ENCODE measurements around the gene FHIT. TPM values are rescaled to one million over a fixed set of nuclear protein-coding genes. Genes with fewer than 3 reads are reported as not detected.

Gene FHIT
- total and polyA plus RNA-seq, 10 of the 15 experiments (the other 5 are each of a cell fraction or from before 2014, with no cell fraction given) = 4.2 to 14.9 (median 9.4) TPM

GRCh38 chr3:60461267-60461666 is 790.0 kb downstream of the FHIT start:
- Histone ChIP-seq H3K79me2 (ENCODE audit: control insufficient read depth, insufficient read depth, low read length) (no peaks in the 10 kb centered on the region), H4K20me1 (ENCODE audit: control insufficient read depth, insufficient read depth) (no peaks in the 10 kb centered on the region), H3K4me1 (ENCODE audit: control insufficient read depth, insufficient read depth, low read length) (no peaks in the 10 kb centered on the region), H3K9ac (ENCODE audit: control insufficient read depth, insufficient read depth, low read length) (no peak overlapping the region), H3K27me3 (replicated peaks in 1 of 2; ENCODE audit: control insufficient read depth in 2 of 2, insufficient read depth in 2 of 2, low read length in 1 of 2) (no peaks in the 10 kb centered on the region), H3K36me3 (ENCODE audit: control insufficient read depth in 2 of 2, insufficient read depth in 2 of 2, low read length in 1 of 2) (no peaks in the 10 kb centered on the region), H3K4me2 (ENCODE audit: control insufficient read depth, insufficient read depth) (no peak overlapping the region), H3K4me3 (no peak overlapping the region), H3K27ac (ENCODE audit: control insufficient read depth, insufficient read depth) (no peak overlapping the region), H2AFZ (ENCODE audit: control insufficient read depth, low read depth, low read length) (no peak overlapping the region), H3K9me3 (replicated peaks; ENCODE audit: control insufficient read depth, insufficient read depth, low read length) (no peaks in the 10 kb centered on the region)
- ChIA-PET CTCF (no interaction called here), SMC1A (ENCODE audit: uncharacterized antibody, unreplicated experiment) (no interaction called here), POLR2A (no interaction called here), RAD21 (ENCODE audit: unreplicated experiment) (no interaction called here)
- no peak for ATAC-seq
- intact Hi-C loops (cut with micrococcal nuclease; ENCODE audit: unreplicated experiment) (no loop called here), in situ Hi-C loops (cut with MboI) (no loop called here)
- FAIRE-seq = no peak
- no TSS peak for BruUV-seq (replicated peaks)
- DNase-seq (ENCODE audit: low read depth, low spot score) = no peak
- 68% methylated on average over 4 of the region's 4 CpGs for WGBS (ENCODE audit: insufficient coverage, insufficient replicate concordance, low lambda C conversion rate, missing lambda C conversion rate)
- no peak for TF ChIP-seq E2F4 (IDR thresholded peaks at IDR 0.05; ENCODE audit: low read depth, low read length)
- no peak for TF ChIP-seq CTCF (IDR thresholded peaks at IDR 0.05 in 2 of 3, conservative IDR thresholded peaks at IDR 0.05 in 1 of 3; ENCODE audit: control insufficient read depth in 2 of 3, extremely low read depth in 1 of 3, insufficient read depth in 1 of 3, low read depth in 3 of 3, low read length in 3 of 3)
- no peak for TF ChIP-seq KAT2A (conservative IDR thresholded peaks at IDR 0.05; ENCODE audit: control insufficient read depth, low read depth, low read length)

DNA sequence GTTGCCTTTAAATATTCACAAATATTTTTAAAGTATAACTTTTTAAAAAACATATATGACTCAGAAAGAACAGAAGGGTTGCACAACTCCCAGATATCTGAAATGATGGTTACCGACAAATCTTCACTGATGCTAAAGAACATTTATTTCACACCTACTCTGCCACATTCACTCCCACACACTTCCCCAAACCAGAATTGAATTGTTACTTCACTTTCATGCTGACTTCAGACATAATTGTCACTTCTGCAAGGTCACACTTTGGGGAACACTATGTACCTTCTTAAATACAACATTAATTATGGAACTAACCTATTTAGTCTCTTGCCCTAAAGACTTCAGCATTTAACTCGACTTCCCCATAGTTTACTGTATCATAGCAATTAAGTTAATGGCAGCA is 795.1 kb downstream of the FHIT start:
- Histone ChIP-seq H3K27me3 (replicated peaks in 1 of 2; ENCODE audit: control insufficient read depth in 2 of 2, insufficient read depth in 2 of 2, low read length in 1 of 2) (no peaks in the 10 kb centered on the region), H3K79me2 (ENCODE audit: control insufficient read depth, insufficient read depth, low read length) (no peaks in the 10 kb centered on the region), H4K20me1 (ENCODE audit: control insufficient read depth, insufficient read depth) (no peaks in the 10 kb centered on the region), H3K4me2 (ENCODE audit: control insufficient read depth, insufficient read depth) (no peak overlapping the region), H3K27ac (ENCODE audit: control insufficient read depth, insufficient read depth) (no peak overlapping the region), H3K4me1 (ENCODE audit: control insufficient read depth, insufficient read depth, low read length) (no peaks in the 10 kb centered on the region), H3K9ac (ENCODE audit: control insufficient read depth, insufficient read depth, low read length) (no peak overlapping the region), H3K9me3 (replicated peaks; ENCODE audit: control insufficient read depth, insufficient read depth, low read length) (no peaks in the 10 kb centered on the region), H2AFZ (ENCODE audit: control insufficient read depth, low read depth, low read length) (no peak overlapping the region), H3K4me3 (no peak overlapping the region), H3K36me3 (ENCODE audit: control insufficient read depth in 2 of 2, insufficient read depth in 2 of 2, low read length in 1 of 2) (no peaks in the 10 kb centered on the region)
- WGBS (ENCODE audit: insufficient coverage, insufficient replicate concordance, low lambda C conversion rate, missing lambda C conversion rate) = 4% methylated on average over 2 of the region's 2 CpGs
- intact Hi-C loops (cut with micrococcal nuclease; ENCODE audit: unreplicated experiment) = no loop called here
- in situ Hi-C loops (cut with MboI) = no loop called here
- no TSS peak for BruUV-seq (replicated peaks)
- DNase-seq (ENCODE audit: low read depth, low spot score) (no peak), FAIRE-seq (no peak), ATAC-seq (peak; percentile 69)
- ChIA-PET POLR2A (no interaction called here), SMC1A (ENCODE audit: uncharacterized antibody, unreplicated experiment) (no interaction called here), CTCF (interaction anchor here (1.1 kb wide), 1 partner anchor 9 kb away, joined by 3 read pairs; no protein-coding TSS in a partner anchor), RAD21 (ENCODE audit: unreplicated experiment) (no interaction called here)
- TF ChIP-seq, protein P1, sequence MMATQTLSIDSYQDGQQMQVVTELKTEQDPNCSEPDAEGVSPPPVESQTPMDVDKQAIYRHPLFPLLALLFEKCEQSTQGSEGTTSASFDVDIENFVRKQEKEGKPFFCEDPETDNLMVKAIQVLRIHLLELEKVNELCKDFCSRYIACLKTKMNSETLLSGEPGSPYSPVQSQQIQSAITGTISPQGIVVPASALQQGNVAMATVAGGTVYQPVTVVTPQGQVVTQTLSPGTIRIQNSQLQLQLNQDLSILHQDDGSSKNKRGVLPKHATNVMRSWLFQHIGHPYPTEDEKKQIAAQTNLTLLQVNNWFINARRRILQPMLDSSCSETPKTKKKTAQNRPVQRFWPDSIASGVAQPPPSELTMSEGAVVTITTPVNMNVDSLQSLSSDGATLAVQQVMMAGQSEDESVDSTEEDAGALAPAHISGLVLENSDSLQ (IDR thresholded peaks at IDR 0.05) = no peak
- TF ChIP-seq YBX1 (IDR thresholded peaks at IDR 0.05) = no peak
- peak; percentile 54; the same call in 1 of the 2 replicates for TF ChIP-seq ATF7 (IDR thresholded peaks at IDR 0.05; ENCODE audit: low read depth)
- no peak for TF ChIP-seq SMAD5 (IDR thresholded peaks at IDR 0.05; ENCODE audit: low read depth)
- no peak for TF ChIP-seq SIX5 (IDR thresholded peaks at IDR 0.05; ENCODE audit: low read depth, low read length, severe bottlenecking)
- TF ChIP-seq TCF7 (IDR thresholded peaks at IDR 0.05; ENCODE audit: borderline replicate concordance) = no peak
- TF ChIP-seq NFYA (IDR thresholded peaks at IDR 0.05; ENCODE audit: borderline replicate concordance, low read depth, low read length) = no peak
- TF ChIP-seq DPF2 (IDR thresholded peaks at IDR 0.05) = 0 out of 2 replicates have a peak, but pooled peaks have one; percentile 43
- TF ChIP-seq SMARCA5 (IDR thresholded peaks at IDR 0.05) = no peak
- no peak for TF ChIP-seq NFYB (IDR thresholded peaks at IDR 0.05; ENCODE audit: insufficient read depth, low read depth, low read length)
- TF ChIP-seq IKZF2 (IDR thresholded peaks at IDR 0.05) = peak; percentile 49; a peak in 2 of 4 replicates
- TF ChIP-seq CBX5 (IDR thresholded peaks at IDR 0.05; ENCODE audit: low read depth) = no peak
- TF ChIP-seq SRF (IDR thresholded peaks at IDR 0.05; ENCODE audit: low read depth in 2 of 2, low read length in 2 of 2) = no peak
